Body of pancreas (tissue), 4 donors: Measurements from ENCODE around the gene PPT1.

ENCODE experiments used
- POLR2A ChIP-seq, 3 donors: fragments of 450-650 bp; IDR thresholded peaks; one replicate each; pipeline ENCODE4 v1.6.1; 2016; ENCODE audit warnings: antibody characterized with exemption in 3 of 3, mild to moderate bottlenecking in 2 of 3
- TF ChIP-seq, protein P1 (sequence below), 7 experiments: fragments of 450-650 bp in 4 of 7; fragments of 200-600 bp in 3 of 7; sonication (generic) in 3 of 7; IDR thresholded peaks; one replicate each; pipeline ENCODE4 v1.5.1; 2016 to 2019; ENCODE audit warnings: antibody characterized with exemption in 7 of 7

DNA sequence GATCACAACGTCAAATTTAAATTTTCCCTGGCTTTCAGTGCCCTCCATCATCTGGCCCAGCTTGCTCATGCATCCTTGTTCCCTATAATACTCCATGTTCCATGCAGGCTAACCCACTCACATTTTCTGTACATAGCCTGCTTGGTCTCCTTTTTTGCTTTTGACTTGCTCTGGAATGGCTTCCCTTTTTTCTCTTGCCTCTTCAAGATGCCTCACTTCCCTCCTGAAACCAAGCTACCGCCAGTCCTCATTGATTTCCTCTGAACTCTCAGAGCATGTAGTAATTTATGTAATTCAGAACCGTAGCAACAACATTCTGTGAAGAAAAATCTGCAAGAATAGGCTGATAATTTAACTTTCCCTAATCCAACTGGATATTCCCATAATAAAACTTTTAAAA lies 46.2 kb downstream of the PPT1 start:
- TF ChIP-seq, protein P1, sequence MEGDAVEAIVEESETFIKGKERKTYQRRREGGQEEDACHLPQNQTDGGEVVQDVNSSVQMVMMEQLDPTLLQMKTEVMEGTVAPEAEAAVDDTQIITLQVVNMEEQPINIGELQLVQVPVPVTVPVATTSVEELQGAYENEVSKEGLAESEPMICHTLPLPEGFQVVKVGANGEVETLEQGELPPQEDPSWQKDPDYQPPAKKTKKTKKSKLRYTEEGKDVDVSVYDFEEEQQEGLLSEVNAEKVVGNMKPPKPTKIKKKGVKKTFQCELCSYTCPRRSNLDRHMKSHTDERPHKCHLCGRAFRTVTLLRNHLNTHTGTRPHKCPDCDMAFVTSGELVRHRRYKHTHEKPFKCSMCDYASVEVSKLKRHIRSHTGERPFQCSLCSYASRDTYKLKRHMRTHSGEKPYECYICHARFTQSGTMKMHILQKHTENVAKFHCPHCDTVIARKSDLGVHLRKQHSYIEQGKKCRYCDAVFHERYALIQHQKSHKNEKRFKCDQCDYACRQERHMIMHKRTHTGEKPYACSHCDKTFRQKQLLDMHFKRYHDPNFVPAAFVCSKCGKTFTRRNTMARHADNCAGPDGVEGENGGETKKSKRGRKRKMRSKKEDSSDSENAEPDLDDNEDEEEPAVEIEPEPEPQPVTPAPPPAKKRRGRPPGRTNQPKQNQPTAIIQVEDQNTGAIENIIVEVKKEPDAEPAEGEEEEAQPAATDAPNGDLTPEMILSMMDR (IDR thresholded peaks at IDR 0.05) = no peak
- TF ChIP-seq POLR2A (IDR thresholded peaks at IDR 0.05) = no peak
